ENCODE data around the gene ARF1. TPM values are rescaled to one million over a fixed set of nuclear protein-coding genes. Genes with fewer than 3 reads are reported as not detected.

The ARF1 gene
- total and polyA plus RNA-seq, 2 donors (not counting 1 experiment from before 2014, with no cell fraction given): 193 to 389 TPM

DNA sequence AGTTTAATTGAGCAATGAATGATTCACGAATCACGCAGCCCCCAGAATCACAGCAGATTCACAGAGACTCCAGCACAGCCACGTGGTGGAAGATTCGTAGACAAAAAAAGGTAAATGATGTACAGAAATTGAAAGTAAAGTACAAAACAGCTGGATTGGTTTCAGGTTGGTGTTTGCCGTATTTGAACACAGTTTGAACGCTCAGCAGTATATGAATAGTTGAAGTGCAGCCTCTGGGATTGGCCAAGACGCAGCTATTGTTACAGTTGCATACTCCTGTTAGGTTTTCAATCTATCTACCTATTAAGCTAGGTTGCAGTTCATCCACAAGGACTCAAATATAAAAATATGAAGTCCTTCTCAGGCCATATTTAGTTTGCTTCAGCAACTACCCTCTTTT is 29.7 kb downstream of the ARF1 start:
- no peak overlapping the region for H3K27ac ChIP-seq (ENCODE audit: low read length in 2 of 2)
- no peaks in the 10 kb centered on the region for H3K27me3 ChIP-seq (replicated peaks in 1 of 4; ENCODE audit: control extremely low read depth in 1 of 4, control insufficient read depth in 3 of 4, insufficient read depth in 4 of 4, low read length in 3 of 4)
- H2AFZ ChIP-seq (ENCODE audit: insufficient read depth, low read depth, low read length, poor library complexity, severe bottlenecking): no peak overlapping the region
- 83% methylated on average over 6 of the region's 7 CpGs for whole genome bisulfite sequencing (ENCODE audit: insufficient coverage)
- no peaks in the 10 kb centered on the region for H3K27me3 Mint-ChIP-seq
- peaks cover 0 to 6% of the 10 kb centered on the region in 2 experiments for H3K36me3 ChIP-seq (replicated peaks in 1 of 2; ENCODE audit: control extremely low read depth in 1 of 2, control insufficient read depth in 1 of 2, extremely low read depth in 1 of 2, insufficient read depth in 2 of 2, low read length in 1 of 2)
- H3K9ac ChIP-seq (ENCODE audit: low read length): no peak overlapping the region
- no peak overlapping the region for H3K4me3 Mint-ChIP-seq
- H3K27ac Mint-ChIP-seq: no peak overlapping the region
- ChIA-PET CTCF (interaction anchor here (1.1 kb wide), 1 partner anchor 19 kb away, joined by 6 read pairs; no protein-coding TSS in a partner anchor), POLR2A (no interaction called here)
- no peaks in the 10 kb centered on the region for H3K9me3 Mint-ChIP-seq (ENCODE audit: insufficient read depth)
- ATAC-seq (ENCODE audit: low read depth) (no peak), DNase-seq (no peak)
- no peaks in the 10 kb centered on the region for H4K20me1 ChIP-seq (ENCODE audit: control insufficient read depth, insufficient read depth, low read length, poor library complexity, severe bottlenecking)
- no peaks in the 10 kb centered on the region for H3K9me3 ChIP-seq (ENCODE audit: control extremely low read depth in 1 of 3, control insufficient read depth in 2 of 3, insufficient read depth in 1 of 3, low read length in 2 of 3)
- H3K4me1 Mint-ChIP-seq: peaks cover 22% of the 10 kb centered on the region
- H3K4me3 ChIP-seq (ENCODE audit: control extremely low read depth in 1 of 5, extremely low read depth in 1 of 5, insufficient read depth in 1 of 5, low read depth in 2 of 5, low read length in 4 of 5): no peak overlapping the region
- peaks cover 17 to 23% of the 10 kb centered on the region in 2 donors for H3K4me1 ChIP-seq (ENCODE audit: control insufficient read depth in 2 of 2, insufficient read depth in 2 of 2, low read length in 2 of 2)
- intact Hi-C loops (cut with micrococcal nuclease): no loop called here
- no peak overlapping the region for H3K4me2 ChIP-seq (replicated peaks; ENCODE audit: low read depth, low read length, poor library complexity, severe bottlenecking)
- TF ChIP-seq, protein P1, sequence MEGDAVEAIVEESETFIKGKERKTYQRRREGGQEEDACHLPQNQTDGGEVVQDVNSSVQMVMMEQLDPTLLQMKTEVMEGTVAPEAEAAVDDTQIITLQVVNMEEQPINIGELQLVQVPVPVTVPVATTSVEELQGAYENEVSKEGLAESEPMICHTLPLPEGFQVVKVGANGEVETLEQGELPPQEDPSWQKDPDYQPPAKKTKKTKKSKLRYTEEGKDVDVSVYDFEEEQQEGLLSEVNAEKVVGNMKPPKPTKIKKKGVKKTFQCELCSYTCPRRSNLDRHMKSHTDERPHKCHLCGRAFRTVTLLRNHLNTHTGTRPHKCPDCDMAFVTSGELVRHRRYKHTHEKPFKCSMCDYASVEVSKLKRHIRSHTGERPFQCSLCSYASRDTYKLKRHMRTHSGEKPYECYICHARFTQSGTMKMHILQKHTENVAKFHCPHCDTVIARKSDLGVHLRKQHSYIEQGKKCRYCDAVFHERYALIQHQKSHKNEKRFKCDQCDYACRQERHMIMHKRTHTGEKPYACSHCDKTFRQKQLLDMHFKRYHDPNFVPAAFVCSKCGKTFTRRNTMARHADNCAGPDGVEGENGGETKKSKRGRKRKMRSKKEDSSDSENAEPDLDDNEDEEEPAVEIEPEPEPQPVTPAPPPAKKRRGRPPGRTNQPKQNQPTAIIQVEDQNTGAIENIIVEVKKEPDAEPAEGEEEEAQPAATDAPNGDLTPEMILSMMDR (IDR thresholded peaks at IDR 0.05): no peak
- TF ChIP-seq EZH2 (IDR thresholded peaks at IDR 0.05; ENCODE audit: borderline replicate concordance, insufficient read depth, low read depth, low read length, poor library complexity, severe bottlenecking): no peak
- H3K79me2 ChIP-seq (ENCODE audit: control insufficient read depth, insufficient read depth, low read length): peaks cover 23% of the 10 kb centered on the region

DNA sequence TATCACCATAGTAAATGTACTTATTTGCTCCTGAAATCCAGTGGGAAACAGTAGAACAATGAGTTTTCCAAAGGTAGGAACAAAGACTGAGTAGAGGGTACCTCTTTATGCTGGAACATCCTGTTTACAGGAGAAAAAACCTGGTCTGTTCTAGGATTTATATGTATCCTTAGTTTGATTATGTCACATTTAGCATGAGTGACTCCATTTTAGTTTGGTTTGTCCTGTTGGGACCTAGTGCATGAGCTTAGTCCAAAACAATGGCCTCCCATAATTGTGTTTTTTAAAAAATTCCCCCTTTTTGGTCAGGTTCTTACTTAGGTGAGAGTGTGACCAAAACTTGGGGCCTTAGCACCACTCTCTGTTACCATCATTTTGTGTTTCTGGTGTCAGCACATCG is 30.1 kb downstream of the ARF1 start:
- Histone ChIP-seq H3K27me3 (replicated peaks in 1 of 4; ENCODE audit: control extremely low read depth in 1 of 4, control insufficient read depth in 3 of 4, insufficient read depth in 4 of 4, low read length in 3 of 4) (no peaks in the 10 kb centered on the region), H3K4me2 (replicated peaks; ENCODE audit: low read depth, low read length, poor library complexity, severe bottlenecking) (no peak overlapping the region), H3K9ac (ENCODE audit: low read length) (no peak overlapping the region), H3K4me3 (ENCODE audit: control extremely low read depth in 1 of 5, extremely low read depth in 1 of 5, insufficient read depth in 1 of 5, low read depth in 2 of 5, low read length in 4 of 5) (no peak overlapping the region), H3K36me3 (replicated peaks in 1 of 2; ENCODE audit: control extremely low read depth in 1 of 2, control insufficient read depth in 1 of 2, extremely low read depth in 1 of 2, insufficient read depth in 2 of 2, low read length in 1 of 2) (peaks cover 0 to 3% of the 10 kb centered on the region in 2 experiments), H3K79me2 (ENCODE audit: control insufficient read depth, insufficient read depth, low read length) (peaks cover 21% of the 10 kb centered on the region), H2AFZ (ENCODE audit: insufficient read depth, low read depth, low read length, poor library complexity, severe bottlenecking) (no peak overlapping the region), H3K27ac (ENCODE audit: low read length in 2 of 2) (no peak overlapping the region), H4K20me1 (ENCODE audit: control insufficient read depth, insufficient read depth, low read length, poor library complexity, severe bottlenecking) (no peaks in the 10 kb centered on the region), H3K9me3 (ENCODE audit: control extremely low read depth in 1 of 3, control insufficient read depth in 2 of 3, insufficient read depth in 1 of 3, low read length in 2 of 3) (no peaks in the 10 kb centered on the region), H3K4me1 (ENCODE audit: control insufficient read depth in 2 of 2, insufficient read depth in 2 of 2, low read length in 2 of 2) (peaks cover 17 to 23% of the 10 kb centered on the region in 2 donors)
- no peak overlapping the region for H3K4me3 Mint-ChIP-seq
- no peaks in the 10 kb centered on the region for H3K9me3 Mint-ChIP-seq (ENCODE audit: insufficient read depth)
- WGBS (ENCODE audit: insufficient coverage): no CpG with 5 or more reads among the region's 1 CpG
- CTCF ChIA-PET: interaction anchor here (1.1 kb wide), 1 partner anchor 18 kb away, joined by 6 read pairs; no protein-coding TSS in a partner anchor
- H3K27ac Mint-ChIP-seq: no peak overlapping the region
- DNase-seq (no peak), ATAC-seq (ENCODE audit: low read depth) (no peak)
- peaks cover 22% of the 10 kb centered on the region for H3K4me1 Mint-ChIP-seq
- POLR2A ChIA-PET: no interaction called here
- intact Hi-C loops (cut with micrococcal nuclease): no loop called here
- TF ChIP-seq, protein P1 (IDR thresholded peaks at IDR 0.05): no peak
- TF ChIP-seq EZH2 (IDR thresholded peaks at IDR 0.05; ENCODE audit: borderline replicate concordance, insufficient read depth, low read depth, low read length, poor library complexity, severe bottlenecking): no peak
- H3K27me3 Mint-ChIP-seq: no peaks in the 10 kb centered on the region

Data from B cell (primary cell).